MCF 10A (cell line): ENCODE results near the gene VSTM2L. TPM values are rescaled to one million over a fixed set of nuclear protein-coding genes. Genes with fewer than 3 reads are reported as not detected.

Experiments
- BruUV-seq: library from RNA; stranded (reverse); fragments of 400-500 nt; replicated peaks from 2 replicates; lab custom pipeline; 2021; lab: Mats Ljungman, UMichigan
- CTCF ChIA-PET: fragments of 300-600 bp; sonication (Branson Sonifier 250); formaldehyde crosslinking; extraction: SDS; loops from one replicate; lab custom pipeline; 2021; ENCODE audit warnings: antibody characterized with exemption, inconsistent platforms; lab: Yijun Ruan, JAX
- POLR2A ChIA-PET: fragments of 300-600, 350-650 bp; sonication (Branson Sonifier 250); formaldehyde crosslinking; extraction: SDS; loops from one replicate; lab custom pipeline; 2020; ENCODE audit warnings: antibody characterized with exemption, inconsistent platforms; lab: Yijun Ruan, JAX
- DNase-seq: peaks from one replicate; pipeline ENCODE4 v3.0.0-alpha.2; 2018; ENCODE audit not compliant: unreplicated experiment
- H3K27ac Mint-ChIP-seq: one replicate; pipeline ENCODE4 v1.8.0; 2022; ENCODE audit warnings: mild to moderate bottlenecking, low read depth, mixed read lengths; ENCODE audit not compliant: unreplicated experiment
- H3K27me3 Mint-ChIP-seq: one replicate; pipeline ENCODE4 v1.8.0; 2022; ENCODE audit warnings: mixed read lengths; ENCODE audit not compliant: insufficient read depth, unreplicated experiment
- H3K36me3 Mint-ChIP-seq: one replicate; pipeline ENCODE4 v1.8.0; 2022; ENCODE audit warnings: mild to moderate bottlenecking, moderate library complexity, mixed read lengths; ENCODE audit not compliant: insufficient read depth, unreplicated experiment
- H3K4me1 Mint-ChIP-seq: one replicate; pipeline ENCODE4 v1.8.0; 2022; ENCODE audit warnings: mixed read lengths; ENCODE audit not compliant: insufficient read depth, unreplicated experiment
- H3K4me3 Mint-ChIP-seq: one replicate; pipeline ENCODE4 v1.8.0; 2022; ENCODE audit warnings: mild to moderate bottlenecking, moderate library complexity, mixed read lengths; ENCODE audit not compliant: unreplicated experiment
- H3K9me3 Mint-ChIP-seq: one replicate; pipeline ENCODE4 v1.8.0; 2022; ENCODE audit warnings: mixed read lengths; ENCODE audit not compliant: unreplicated experiment
- intact Hi-C: fragments of 100-400 bp; cut with micrococcal nuclease; formaldehyde crosslinking; loops from 2 replicates; pipeline ENCODE4 v1.14.1; 2022
- total RNA-seq: library from RNA; stranded (reverse); gene quantifications from 2 replicates; pipeline ENCODE4 v1.2.3, GENCODE V29; 2022
- TF ChIP-seq, protein P1 (sequence below): fragments of 200-600 bp; IDR thresholded peaks from one replicate; pipeline ENCODE4 v1.8.0; 2022; ENCODE audit warnings: antibody characterized with exemption, mild to moderate bottlenecking; ENCODE audit not compliant: unreplicated experiment

VSTM2L gene
- total RNA-seq, 1 experiment from 2014 or later, result 15.6 TPM

DNA sequence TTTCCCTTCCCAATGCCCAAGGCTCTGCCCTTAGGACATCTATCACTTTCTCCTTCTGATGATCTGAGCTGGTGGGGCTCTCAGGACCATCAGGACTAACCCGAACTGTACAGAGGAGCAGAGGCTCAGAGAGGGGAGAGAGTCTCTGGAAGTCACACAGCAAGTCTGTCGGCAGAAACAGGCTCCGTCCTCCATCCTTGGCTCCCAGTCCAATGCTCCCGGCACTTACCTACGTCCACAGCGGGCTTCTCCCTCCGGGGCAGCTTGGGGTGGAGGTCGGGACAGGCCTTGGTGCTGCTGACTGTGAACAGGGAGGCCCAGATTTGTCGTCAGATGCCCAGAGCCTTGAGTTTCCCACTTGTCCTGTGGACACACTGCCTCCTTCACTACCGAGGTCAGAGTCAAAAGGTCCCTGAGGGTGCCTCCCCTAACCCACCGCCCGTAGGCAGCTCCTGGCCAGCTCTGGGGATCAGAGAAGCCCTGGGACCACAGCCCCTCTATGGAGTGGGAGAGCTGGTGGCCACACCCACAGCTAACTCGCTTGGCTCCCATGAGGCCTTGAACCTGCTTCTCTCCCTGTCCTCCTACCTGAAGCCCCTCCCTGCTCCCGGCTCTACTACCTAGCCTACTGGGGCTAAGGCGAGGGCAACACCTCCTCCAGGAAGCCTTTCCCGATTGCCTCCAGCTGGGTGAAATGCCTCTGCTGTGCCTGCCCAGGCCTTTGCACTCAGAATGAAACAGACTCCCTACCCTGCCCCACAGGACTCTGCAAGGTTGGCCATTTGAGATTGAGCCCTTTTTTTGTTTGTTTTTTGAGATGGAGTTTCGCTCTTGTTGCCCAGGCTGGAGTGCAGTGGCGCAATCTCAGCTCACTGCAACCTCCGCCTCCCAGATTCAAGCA is 22.6 kb downstream of the VSTM2L start:
- no peaks in the 10 kb centered on the region for H3K9me3 Mint-ChIP-seq
- no peaks in the 10 kb centered on the region for H3K27me3 Mint-ChIP-seq
- H3K4me1 Mint-ChIP-seq, result peaks cover 10% of the 10 kb centered on the region
- intact Hi-C loops, result no loop called here
- TF ChIP-seq, protein P1, sequence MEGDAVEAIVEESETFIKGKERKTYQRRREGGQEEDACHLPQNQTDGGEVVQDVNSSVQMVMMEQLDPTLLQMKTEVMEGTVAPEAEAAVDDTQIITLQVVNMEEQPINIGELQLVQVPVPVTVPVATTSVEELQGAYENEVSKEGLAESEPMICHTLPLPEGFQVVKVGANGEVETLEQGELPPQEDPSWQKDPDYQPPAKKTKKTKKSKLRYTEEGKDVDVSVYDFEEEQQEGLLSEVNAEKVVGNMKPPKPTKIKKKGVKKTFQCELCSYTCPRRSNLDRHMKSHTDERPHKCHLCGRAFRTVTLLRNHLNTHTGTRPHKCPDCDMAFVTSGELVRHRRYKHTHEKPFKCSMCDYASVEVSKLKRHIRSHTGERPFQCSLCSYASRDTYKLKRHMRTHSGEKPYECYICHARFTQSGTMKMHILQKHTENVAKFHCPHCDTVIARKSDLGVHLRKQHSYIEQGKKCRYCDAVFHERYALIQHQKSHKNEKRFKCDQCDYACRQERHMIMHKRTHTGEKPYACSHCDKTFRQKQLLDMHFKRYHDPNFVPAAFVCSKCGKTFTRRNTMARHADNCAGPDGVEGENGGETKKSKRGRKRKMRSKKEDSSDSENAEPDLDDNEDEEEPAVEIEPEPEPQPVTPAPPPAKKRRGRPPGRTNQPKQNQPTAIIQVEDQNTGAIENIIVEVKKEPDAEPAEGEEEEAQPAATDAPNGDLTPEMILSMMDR, result no peak
- no peak overlapping the region for H3K27ac Mint-ChIP-seq
- H3K36me3 Mint-ChIP-seq, result no peaks in the 10 kb centered on the region
- ChIA-PET CTCF (interaction anchor here (1.0 kb wide), 1 partner anchor 361 kb away, joined by 3 read pairs; no protein-coding TSS in a partner anchor), POLR2A (interaction anchor here (0.7 kb wide), 1 partner anchor 13 kb away, joined by 4 read pairs; no protein-coding TSS in a partner anchor)
- no peak overlapping the region for H3K4me3 Mint-ChIP-seq
- no TSS peak for BruUV-seq
- DNase-seq, result no peak

DNA sequence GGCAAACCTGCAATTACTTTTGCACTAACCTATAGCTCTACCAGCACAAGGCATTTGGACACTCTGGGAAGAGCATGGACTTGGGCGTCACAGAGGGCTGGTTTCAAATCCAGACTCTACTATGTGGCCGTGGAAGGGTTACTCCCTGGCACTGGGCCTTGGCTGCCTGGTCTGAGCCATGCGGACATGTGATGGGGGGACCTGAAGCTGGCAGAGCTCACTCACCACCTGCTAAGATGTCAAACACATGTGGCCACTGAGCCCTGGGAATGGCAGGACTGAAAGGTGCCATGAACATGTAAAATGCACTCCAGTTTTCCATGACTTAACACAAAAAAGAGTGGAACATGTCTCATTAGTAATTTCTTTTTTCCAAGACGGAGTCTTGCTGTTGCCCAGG is 23.7 kb downstream of the VSTM2L start:
- Mint-ChIP-seq H3K4me1 (peaks cover 10% of the 10 kb centered on the region), H3K36me3 (no peaks in the 10 kb centered on the region), H3K4me3 (no peak overlapping the region), H3K9me3 (no peaks in the 10 kb centered on the region), H3K27ac (no peak overlapping the region), H3K27me3 (no peaks in the 10 kb centered on the region)
- CTCF ChIA-PET, result interaction anchor here (1.0 kb wide), 1 partner anchor 362 kb away, joined by 3 read pairs; no protein-coding TSS in a partner anchor
- POLR2A ChIA-PET, result no interaction called here
- intact Hi-C loops, result no loop called here
- TF ChIP-seq, protein P1, result no peak
- BruUV-seq, result no TSS peak
- DNase-seq, result no peak

DNA sequence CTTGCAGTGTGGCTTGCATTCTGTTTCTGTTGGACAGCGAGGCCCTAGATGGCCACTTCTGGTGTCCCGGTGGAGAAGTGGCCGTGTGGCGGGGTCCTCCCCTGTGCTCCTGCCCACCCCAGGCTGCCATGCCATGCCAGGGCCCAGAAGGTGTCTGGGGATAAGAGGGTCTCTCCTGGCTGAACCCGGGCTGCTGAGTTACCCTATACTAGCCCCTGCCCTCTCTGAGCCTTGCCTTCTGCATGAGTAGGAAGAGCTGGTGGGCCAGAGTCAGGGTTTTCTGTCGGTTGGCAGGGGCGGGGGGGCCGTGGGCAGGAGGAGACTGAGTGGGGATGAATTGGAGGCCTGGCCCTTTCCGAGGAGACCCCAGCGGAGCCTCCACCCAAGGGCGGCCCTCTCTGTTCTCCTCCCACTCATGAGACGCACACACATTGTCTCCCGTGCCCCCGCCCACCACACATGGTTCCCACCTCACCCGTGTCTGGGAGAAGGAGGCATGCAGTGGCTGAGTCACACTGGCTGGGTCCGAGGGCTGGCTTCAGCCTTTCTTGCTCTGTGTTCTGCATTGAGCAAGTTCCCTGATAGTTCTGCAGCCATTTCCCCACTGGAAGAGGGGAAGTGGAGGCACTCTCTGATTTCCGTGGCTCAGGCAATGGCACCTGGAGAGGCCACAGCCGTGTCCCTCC is 24.6 kb downstream of the VSTM2L start:
- Mint-ChIP-seq H3K36me3 (no peaks in the 10 kb centered on the region), H3K27me3 (no peaks in the 10 kb centered on the region), H3K4me1 (peaks cover 13% of the 10 kb centered on the region), H3K4me3 (no peak overlapping the region), H3K9me3 (no peaks in the 10 kb centered on the region), H3K27ac (no peak overlapping the region)
- intact Hi-C loops, result no loop called here
- ChIA-PET CTCF (no interaction called here), POLR2A (no interaction called here)
- no peak for DNase-seq
- no TSS peak for BruUV-seq
- TF ChIP-seq, protein P1, result no peak
